Hepatocyte (in vitro differentiated cells): Measurements from ENCODE around the gene KRT71.

Experiments
- EZH2 ChIP-seq: fragments of 200-600 bp; sonication (generic); IDR thresholded peaks from 2 replicates; pipeline ENCODE4 v1.6.1; 2016; ENCODE audit warnings: antibody characterized with exemption, mild to moderate bottlenecking, borderline replicate concordance
- EZH2phosphoT487 ChIP-seq: fragments of 200-600 bp; sonication (generic); IDR thresholded peaks from one replicate; pipeline ENCODE4 v1.6.1; 2018; ENCODE audit warnings: antibody characterized with exemption, mild to moderate bottlenecking, low read depth, moderate library complexity; ENCODE audit not compliant: unreplicated experiment, severe bottlenecking
- TF ChIP-seq, protein P1 (sequence below): fragments of 200-600 bp; sonication (generic); IDR thresholded peaks from 2 replicates; pipeline ENCODE4 v1.5.1; 2016; ENCODE audit warnings: antibody characterized with exemption, mild to moderate bottlenecking; ENCODE audit not compliant: poor library complexity

- TF ChIP-seq, protein P1, sequence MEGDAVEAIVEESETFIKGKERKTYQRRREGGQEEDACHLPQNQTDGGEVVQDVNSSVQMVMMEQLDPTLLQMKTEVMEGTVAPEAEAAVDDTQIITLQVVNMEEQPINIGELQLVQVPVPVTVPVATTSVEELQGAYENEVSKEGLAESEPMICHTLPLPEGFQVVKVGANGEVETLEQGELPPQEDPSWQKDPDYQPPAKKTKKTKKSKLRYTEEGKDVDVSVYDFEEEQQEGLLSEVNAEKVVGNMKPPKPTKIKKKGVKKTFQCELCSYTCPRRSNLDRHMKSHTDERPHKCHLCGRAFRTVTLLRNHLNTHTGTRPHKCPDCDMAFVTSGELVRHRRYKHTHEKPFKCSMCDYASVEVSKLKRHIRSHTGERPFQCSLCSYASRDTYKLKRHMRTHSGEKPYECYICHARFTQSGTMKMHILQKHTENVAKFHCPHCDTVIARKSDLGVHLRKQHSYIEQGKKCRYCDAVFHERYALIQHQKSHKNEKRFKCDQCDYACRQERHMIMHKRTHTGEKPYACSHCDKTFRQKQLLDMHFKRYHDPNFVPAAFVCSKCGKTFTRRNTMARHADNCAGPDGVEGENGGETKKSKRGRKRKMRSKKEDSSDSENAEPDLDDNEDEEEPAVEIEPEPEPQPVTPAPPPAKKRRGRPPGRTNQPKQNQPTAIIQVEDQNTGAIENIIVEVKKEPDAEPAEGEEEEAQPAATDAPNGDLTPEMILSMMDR: no peak
- TF ChIP-seq EZH2 (no peak), EZH2phosphoT487 (no peak)
Measured at GRCh38 chr12:52494518-52494917, 58.4 kb downstream of the KRT71 start.
